ENCODE data around the gene AQP5.

AQP5 gene

DNA sequence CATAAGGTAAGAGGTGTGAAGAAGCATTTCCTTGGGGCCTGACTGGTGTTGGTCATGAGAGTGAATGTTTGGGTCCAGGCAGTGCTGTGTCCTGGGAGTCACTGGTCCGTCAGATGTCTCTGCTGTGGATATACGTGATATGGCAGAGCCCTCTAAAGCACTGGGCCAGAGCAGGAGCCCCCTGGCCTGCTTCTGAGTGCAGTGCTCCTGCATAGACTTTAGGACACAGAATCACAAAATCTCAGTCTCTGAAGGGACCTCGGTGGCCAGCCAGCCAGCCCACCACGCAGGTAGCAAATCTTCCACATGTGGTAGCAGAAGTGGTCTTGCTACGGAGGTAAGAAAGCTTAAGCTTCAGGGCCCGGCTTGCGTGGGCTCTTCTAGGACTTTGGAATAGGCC, 29.6 kb upstream of the AQP5 start:
- DNase-seq, result no peak

- DNase-seq, result no peak
Measured at GRCh38 chr12:49932533-49933130, 29.0 kb upstream of the AQP5 start.

DNA sequence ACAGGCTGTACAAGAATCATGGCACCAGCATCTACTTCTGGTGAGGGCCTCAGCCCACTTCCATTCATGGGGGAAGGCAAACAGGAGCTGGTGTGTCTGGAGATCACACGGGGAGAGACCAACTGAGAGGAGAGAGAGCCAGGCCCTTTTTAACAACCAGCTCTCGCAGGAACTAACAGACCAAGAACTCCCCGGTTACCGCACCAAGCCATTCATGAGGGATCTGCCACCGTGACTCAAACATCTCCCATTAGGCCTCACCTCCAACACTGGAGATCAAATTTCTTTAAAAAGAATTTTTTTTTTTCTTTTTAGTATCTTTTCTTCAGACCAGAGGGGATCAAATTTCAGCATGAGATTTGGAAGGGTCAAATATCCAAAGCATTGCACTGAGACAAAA, 27.9 kb upstream of the AQP5 start:
- no peak for DNase-seq

DNA sequence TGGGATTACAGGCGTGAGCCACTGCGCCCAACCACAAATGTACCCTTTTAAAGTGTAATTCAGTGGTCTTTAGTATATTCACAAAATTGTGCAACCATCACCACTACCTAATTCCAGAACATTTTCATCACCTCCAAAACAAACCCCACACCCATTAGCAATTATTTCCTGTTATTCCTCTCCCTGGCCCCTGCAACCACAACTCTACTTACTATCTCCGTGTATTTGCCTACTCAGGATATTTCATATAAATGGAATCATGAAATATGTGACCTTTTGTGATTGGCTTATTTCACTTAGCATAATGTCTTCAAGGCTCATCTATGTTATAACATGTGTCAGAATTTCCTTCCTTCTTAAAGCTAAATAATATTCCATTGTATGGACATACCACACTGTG, 27.2 kb upstream of the AQP5 start:
- no peak for DNase-seq

- no peak for DNase-seq
Measured at GRCh38 chr12:49936925-49937324, 24.7 kb upstream of the AQP5 start.

DNA sequence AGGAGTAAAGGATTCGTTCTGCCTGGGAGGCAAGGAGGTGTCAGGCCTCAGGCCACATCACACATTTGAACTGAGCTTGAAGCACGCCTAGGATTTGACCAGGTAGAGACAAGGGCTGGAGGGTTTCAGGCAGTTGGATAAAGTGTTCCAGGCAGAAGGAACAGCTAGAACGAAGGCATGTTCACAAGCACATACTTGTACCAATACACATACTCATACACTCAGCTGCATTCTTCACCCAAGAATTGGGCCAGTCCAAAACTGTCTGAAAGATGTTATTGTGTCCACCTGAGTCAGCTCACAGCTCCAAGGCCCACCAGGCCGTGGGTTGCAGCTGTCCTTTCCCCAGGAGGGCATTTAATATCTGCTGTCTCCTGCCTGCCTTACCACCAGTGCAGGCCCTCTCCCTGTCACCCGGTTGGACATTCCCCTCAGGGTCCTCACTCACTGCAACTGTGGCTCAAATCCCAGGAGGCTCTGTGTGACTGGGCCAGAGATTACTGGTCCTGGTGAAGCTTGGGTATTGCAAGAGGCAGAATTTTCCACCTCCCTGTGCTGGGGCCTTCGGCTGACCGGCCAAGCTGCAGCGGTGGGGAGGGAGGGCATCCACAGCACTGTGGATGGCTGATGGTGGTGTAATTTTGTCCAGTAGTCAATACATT, 23.9 kb upstream of the AQP5 start:
- no peak for DNase-seq

DNA sequence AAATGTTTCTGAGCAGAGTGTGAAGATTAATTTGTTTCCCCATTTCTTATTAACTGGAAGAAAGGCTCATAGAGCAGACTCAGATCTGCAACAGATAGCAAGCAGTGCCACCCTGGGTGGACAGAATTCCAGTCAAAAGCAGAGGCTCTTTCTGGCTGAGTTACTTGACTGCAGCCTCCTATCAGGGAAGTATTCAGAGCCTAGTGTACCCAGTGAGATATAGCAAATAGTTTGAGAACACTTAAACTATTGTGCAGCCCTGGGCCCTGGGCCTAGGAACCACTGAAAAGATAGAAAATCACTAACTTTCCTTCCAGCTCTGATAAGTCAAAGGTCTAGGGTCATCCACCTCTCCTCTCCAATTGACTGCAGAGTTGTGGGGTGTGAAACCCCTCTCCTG, 22.4 kb upstream of the AQP5 start:
- DNase-seq, result no peak

DNA sequence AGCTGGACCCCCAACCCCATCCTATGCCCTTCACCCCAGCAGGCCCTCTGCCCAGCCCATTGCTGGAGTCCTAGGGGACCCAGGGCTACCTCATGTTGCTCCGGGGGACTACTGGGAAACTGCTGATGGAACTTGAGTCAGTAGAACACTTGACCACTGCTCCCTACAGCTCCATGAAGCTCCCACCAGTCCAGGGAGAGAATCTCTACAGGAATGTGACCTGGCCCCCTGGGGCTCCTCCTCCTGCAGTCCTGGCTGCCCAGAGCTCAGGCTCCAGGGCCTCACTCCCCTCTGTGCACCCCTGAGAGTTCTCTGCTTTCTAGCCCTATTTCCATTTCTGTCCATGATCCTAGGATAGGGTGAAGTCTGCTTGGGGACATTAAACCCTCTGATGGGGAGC, 22.0 kb upstream of the AQP5 start:
- DNase-seq, result no peak

DNA sequence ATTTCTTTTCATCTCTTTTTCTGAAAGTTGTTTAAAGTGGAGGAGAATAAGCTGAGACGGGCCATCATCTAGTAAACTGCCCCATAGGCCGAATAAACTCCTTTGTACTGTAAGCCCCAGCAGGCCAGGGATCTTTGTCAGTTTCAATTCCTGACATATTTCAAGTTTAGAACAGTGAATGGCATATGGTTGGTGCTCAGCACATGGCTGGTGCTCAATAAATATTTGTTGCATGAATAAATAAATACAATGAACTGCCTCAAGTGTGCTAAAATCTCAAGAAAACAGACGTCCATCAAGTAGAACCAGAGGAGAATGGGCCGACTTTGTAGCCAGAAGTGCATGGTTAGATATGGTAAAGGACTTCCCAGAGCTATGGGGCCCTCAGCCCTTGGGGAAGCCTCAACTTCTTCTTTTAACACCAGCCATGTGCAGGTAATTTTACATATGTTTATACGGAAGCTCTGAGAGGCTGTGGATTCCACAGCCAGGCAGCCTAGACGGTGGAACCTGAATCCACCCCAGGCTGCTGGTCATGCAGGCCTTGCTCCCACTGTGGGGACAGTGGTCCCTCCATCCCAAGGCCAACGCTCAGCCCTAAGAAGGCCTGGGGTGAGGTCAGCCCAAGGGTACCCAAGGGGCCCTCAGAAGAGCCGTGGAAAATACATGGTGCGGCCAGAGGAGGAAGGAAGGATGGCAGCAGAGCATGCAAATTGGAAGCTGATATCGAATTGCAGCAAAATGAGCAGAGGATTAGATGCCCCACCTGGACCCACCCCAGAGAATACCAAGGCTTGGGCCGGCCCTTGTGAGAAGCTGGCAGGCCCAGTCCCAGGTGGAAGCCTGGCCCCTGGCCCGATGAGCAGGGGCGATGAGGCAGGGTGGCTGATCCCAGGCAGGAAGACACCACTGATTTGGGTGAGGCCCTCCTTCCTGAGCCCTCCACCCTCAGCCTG, 19.8 kb upstream of the AQP5 start:
- DNase-seq, result no peak

DNA sequence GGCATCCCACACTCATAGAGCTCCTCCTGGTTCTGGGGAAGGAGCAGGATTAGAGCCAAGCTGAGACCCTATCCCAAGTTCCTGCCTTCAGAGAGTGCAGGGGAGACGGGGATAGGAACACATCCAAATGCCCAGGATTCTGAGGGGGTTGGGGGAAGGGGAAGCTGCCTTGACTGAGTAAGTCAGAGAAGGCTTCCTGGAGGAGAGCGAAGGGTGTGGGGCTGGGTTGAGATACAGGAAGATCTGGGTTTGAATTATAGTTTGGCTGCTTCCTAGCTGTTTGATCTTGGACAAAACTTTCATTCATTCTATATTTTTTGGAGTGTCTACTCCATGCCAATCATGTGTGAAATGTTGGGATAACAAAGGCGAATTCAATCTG, 19.2 kb upstream of the AQP5 start:
- no peak for DNase-seq

GRCh38 chr12:49942921-49943624, 18.6 kb upstream of the AQP5 start:
- DNase-seq, result no peak

DNA sequence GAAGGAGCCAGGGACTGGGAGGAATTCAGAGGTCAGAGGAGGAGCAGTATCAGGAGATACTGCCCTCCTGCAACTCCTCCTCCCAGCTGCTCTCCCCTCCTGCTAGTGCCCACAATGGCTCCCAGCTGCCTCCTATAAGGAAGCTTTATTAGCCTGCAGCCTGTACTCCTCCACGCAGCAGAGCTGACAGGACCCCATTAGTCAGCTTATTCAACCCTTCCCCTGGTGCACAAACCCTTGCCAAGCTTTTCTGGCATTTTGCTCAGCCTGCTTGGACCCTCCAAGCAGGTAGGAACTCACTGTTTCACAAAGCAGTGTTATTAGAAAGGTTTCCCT, 18.1 kb upstream of the AQP5 start:
- DNase-seq, result no peak

GRCh38 chr12:49944046-49944445, 17.6 kb upstream of the AQP5 start:
- DNase-seq, result no peak

DNA sequence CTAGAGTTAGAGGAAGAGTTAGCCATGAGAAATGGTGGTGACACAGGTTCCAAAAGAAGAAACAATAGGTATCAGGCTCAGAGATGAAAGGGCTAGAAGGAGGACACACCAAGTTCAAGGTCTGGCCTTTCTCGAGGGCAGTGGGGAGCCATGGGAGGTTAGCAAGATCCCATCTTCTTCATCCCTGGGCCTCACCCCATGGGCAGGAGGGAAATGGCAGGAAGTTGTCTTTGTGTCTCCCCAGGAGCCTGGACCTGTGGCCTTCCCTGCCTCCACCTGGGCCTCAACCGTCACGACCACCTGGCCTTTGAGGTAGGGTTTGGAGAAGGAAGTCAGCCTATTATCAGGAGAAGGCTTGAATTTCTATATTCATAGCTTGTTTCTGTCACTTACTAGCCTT, 17.0 kb upstream of the AQP5 start:
- DNase-seq, result no peak

GRCh38 chr12:49945394-49946080, 16.1 kb upstream of the AQP5 start:
- DNase-seq, result peak; percentile 10 to 86 (median 64)

DNA sequence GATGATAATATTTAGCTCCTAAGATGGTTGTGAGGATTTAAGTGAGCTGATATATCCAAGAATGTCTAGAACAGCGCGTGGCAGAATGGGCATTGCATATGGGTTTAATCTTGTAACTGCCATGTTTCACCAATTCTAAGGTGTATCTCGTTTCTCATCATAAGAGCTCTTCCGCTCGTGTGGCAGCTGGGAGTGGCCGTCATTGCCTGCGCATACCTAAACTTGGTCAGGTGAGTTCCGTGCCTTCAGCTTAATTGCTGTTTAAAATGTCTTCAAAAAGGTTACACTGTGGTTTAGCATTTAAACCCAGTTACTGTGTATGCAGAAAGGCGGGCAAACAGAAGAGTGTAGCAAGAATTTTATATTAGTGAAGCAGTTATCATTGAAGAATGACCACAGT, 15.6 kb upstream of the AQP5 start:
- DNase-seq, result no peak

- DNase-seq, result no peak
Measured at GRCh38 chr12:49946497-49946896, 15.2 kb upstream of the AQP5 start.

- no peak for DNase-seq
Measured at GRCh38 chr12:49947593-49948226, 14.0 kb upstream of the AQP5 start.

- DNase-seq, result no peak
Measured at GRCh38 chr12:49948866-49949845, 12.5 kb upstream of the AQP5 start.

DNA sequence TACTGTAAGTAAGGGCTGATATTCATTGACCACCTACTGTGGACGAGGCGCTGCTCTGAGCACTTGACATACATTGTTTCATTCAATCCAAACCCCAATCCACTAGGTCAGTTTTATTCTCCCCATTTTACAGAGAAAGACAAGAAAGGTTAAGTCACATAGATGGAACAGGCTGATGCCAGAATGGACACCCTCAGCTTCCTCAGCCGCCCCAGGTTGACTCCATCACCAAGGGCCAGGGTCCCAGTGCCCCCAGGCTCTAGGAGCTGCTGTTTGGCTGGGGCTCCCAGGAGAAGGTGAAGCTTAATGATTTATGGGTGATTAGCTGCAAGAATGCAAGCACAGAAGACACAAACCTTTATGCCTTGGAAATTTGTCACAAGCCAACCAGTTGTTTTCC, 11.8 kb upstream of the AQP5 start:
- DNase-seq, result no peak

Data from hypothalamus (tissue), 51 donors.